Parathyroid adenoma (tissue), 2 donors: ENCODE measurements around the gene SLC1A3.

ENCODE experiments used
- H2AFZ ChIP-seq: fragments of 300-600 bp; sonication (generic); one replicate; pipeline ENCODE4 v1.7.0; 2017; ENCODE audit warnings: antibody characterized with exemption, mild to moderate bottlenecking
- H3K27ac ChIP-seq: fragments of 300-600 bp; sonication (generic); one replicate; pipeline ENCODE4 v1.7.0; 2017
- H3K27me3 ChIP-seq: fragments of 300-600 bp; sonication (generic); one replicate; pipeline ENCODE4 v1.7.0; 2017; ENCODE audit warnings: low read length; ENCODE audit not compliant: control insufficient read depth, insufficient read depth
- H3K36me3 ChIP-seq: fragments of 300-600 bp; sonication (generic); one replicate; pipeline ENCODE4 v1.7.0; 2017; ENCODE audit warnings: low read length; ENCODE audit not compliant: control insufficient read depth, insufficient read depth
- H3K4me1 ChIP-seq: fragments of 300-600 bp; sonication (generic); one replicate; pipeline ENCODE4 v1.7.0; 2017; ENCODE audit warnings: control low read depth
- H3K4me2 ChIP-seq: fragments of 300-600 bp; sonication (generic); one replicate; pipeline ENCODE4 v1.7.0; 2017; ENCODE audit warnings: low read length
- H3K4me3 ChIP-seq: fragments of 300-600 bp; sonication (generic); one replicate; pipeline ENCODE4 v1.7.0; 2017; ENCODE audit warnings: low read depth, low read length
- H3K79me2 ChIP-seq: fragments of 300-600 bp; sonication (generic); one replicate; pipeline ENCODE4 v1.7.0; 2017; ENCODE audit warnings: control low read depth
- H3K9ac ChIP-seq: fragments of 300-600 bp; sonication (generic); one replicate; pipeline ENCODE4 v1.7.0; 2017; ENCODE audit warnings: mild to moderate bottlenecking
- H3K9me3 ChIP-seq: fragments of 300-600 bp; sonication (generic); one replicate; pipeline ENCODE4 v1.7.0; 2017; ENCODE audit warnings: low read length; ENCODE audit not compliant: control insufficient read depth
- TF ChIP-seq, protein P1 (sequence below): fragments of 300-600 bp; sonication (generic); IDR thresholded peaks from one replicate; pipeline ENCODE4 v1.7.0; 2017; ENCODE audit warnings: antibody characterized with exemption, mild to moderate bottlenecking
- donor health status: primary hyperparathyroidism.

Gene SLC1A3

GRCh38 chr5:36654564-36654963 is 48.2 kb downstream of the SLC1A3 start:
- no peak overlapping the region for H3K27ac ChIP-seq
- H3K27me3 ChIP-seq: no peaks in the 10 kb centered on the region
- no peak overlapping the region for H2AFZ ChIP-seq
- H3K9ac ChIP-seq: no peak overlapping the region
- H3K4me2 ChIP-seq: no peak overlapping the region
- TF ChIP-seq, protein P1, sequence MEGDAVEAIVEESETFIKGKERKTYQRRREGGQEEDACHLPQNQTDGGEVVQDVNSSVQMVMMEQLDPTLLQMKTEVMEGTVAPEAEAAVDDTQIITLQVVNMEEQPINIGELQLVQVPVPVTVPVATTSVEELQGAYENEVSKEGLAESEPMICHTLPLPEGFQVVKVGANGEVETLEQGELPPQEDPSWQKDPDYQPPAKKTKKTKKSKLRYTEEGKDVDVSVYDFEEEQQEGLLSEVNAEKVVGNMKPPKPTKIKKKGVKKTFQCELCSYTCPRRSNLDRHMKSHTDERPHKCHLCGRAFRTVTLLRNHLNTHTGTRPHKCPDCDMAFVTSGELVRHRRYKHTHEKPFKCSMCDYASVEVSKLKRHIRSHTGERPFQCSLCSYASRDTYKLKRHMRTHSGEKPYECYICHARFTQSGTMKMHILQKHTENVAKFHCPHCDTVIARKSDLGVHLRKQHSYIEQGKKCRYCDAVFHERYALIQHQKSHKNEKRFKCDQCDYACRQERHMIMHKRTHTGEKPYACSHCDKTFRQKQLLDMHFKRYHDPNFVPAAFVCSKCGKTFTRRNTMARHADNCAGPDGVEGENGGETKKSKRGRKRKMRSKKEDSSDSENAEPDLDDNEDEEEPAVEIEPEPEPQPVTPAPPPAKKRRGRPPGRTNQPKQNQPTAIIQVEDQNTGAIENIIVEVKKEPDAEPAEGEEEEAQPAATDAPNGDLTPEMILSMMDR: no peak
- H3K4me3 ChIP-seq: no peak overlapping the region
- H3K79me2 ChIP-seq: no peaks in the 10 kb centered on the region
- peaks cover 3% of the 10 kb centered on the region for H3K4me1 ChIP-seq
- no peaks in the 10 kb centered on the region for H3K9me3 ChIP-seq
- H3K36me3 ChIP-seq: no peaks in the 10 kb centered on the region

DNA sequence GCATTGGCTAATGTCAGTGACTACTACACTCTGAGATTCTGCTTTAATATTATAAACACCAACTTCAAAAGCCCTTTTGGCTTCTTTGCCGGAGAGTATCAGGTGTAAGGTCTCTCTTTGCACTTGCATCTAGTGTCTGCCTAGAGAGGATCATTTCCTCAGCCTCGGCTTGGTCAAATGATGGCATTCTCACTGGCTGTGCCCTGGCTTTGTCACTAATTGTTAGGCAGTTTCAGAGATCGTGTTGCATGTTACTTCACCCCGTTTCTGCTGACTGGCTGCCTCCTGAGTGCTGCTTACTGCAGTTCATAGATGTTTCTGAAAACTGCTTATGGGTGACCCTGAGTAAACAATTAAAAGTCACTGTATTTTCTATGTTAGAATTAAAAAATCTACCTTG is 48.8 kb downstream of the SLC1A3 start:
- no peaks in the 10 kb centered on the region for H3K36me3 ChIP-seq
- H3K4me3 ChIP-seq: no peak overlapping the region
- H3K27ac ChIP-seq: no peak overlapping the region
- H3K79me2 ChIP-seq: no peaks in the 10 kb centered on the region
- H3K4me1 ChIP-seq: peaks cover 3% of the 10 kb centered on the region
- TF ChIP-seq, protein P1: no peak
- H3K4me2 ChIP-seq: no peak overlapping the region
- no peak overlapping the region for H2AFZ ChIP-seq
- no peaks in the 10 kb centered on the region for H3K27me3 ChIP-seq
- no peak overlapping the region for H3K9ac ChIP-seq
- H3K9me3 ChIP-seq: no peaks in the 10 kb centered on the region

DNA sequence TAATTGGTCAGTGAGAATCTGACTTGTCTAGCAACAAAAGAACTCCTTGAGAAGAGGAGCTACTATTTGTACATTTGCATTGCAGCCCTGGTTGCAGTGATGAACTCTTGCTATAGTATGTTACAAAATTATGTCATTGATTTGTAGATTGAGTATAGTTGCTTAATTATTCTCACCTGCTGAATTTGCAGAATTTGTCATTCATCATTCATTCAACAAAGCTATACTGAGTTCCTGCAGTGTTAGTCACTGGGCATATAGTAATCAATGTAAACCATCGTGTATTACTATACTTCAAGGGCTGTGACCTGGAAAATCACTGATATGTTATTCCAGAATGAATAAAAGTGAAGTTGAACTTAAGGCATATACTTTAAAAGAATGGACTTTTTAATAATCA is 50.1 kb downstream of the SLC1A3 start:
- no peak overlapping the region for H3K4me2 ChIP-seq
- H3K27ac ChIP-seq: no peak overlapping the region
- H3K9me3 ChIP-seq: no peaks in the 10 kb centered on the region
- H3K79me2 ChIP-seq: no peaks in the 10 kb centered on the region
- no peaks in the 10 kb centered on the region for H3K36me3 ChIP-seq
- TF ChIP-seq, protein P1: no peak
- no peak overlapping the region for H2AFZ ChIP-seq
- H3K9ac ChIP-seq: no peak overlapping the region
- peaks cover 3% of the 10 kb centered on the region for H3K4me1 ChIP-seq
- H3K4me3 ChIP-seq: no peak overlapping the region
- no peaks in the 10 kb centered on the region for H3K27me3 ChIP-seq

GRCh38 chr5:36657563-36657995 is 51.2 kb downstream of the SLC1A3 start:
- Histone ChIP-seq H3K9me3 (no peaks in the 10 kb centered on the region), H3K4me3 (no peak overlapping the region), H3K79me2 (no peaks in the 10 kb centered on the region), H3K9ac (no peak overlapping the region), H3K27ac (no peak overlapping the region), H3K4me2 (no peak overlapping the region), H2AFZ (no peak overlapping the region), H3K36me3 (no peaks in the 10 kb centered on the region), H3K4me1 (peaks cover 3% of the 10 kb centered on the region), H3K27me3 (no peaks in the 10 kb centered on the region)
- TF ChIP-seq, protein P1: no peak

DNA sequence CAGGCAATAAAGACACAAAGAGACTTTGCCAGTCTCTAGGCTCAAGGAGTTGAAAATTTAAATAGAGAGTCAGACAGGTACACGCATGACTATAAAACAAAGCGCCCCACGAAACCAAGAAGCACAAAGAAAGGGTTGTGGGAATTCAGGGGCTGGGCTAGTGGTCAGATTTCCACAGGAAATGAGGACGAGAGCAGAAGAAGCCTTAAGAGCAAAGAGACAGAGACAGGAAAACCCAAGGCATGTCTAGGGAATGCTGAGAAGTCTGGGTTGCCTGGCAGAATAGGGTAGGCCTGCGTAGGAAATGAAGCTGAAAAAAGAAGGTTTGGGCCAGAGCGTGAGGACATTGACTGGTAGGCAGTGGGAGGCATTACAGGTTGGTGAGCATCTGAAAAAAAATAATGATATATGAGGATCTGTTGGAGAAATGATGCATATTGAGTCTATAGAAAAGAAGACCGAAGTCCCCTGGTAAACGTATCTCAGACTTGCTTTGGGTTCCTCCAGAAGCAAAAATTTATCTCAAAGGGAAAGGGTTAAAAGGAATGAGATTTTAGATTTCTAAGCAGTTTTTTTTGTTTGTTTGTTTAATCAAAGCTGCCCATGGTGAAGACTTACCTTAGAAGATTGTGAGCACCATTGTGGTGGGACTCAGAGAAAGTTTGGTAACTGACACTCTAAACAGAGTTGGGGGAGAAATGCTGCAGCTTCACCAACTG is 51.8 kb downstream of the SLC1A3 start:
- no peaks in the 10 kb centered on the region for H3K27me3 ChIP-seq
- TF ChIP-seq, protein P1: no peak
- H3K79me2 ChIP-seq: no peaks in the 10 kb centered on the region
- no peak overlapping the region for H3K4me2 ChIP-seq
- H3K4me1 ChIP-seq: peaks cover 3% of the 10 kb centered on the region
- no peak overlapping the region for H3K9ac ChIP-seq
- H3K4me3 ChIP-seq: no peak overlapping the region
- no peak overlapping the region for H2AFZ ChIP-seq
- H3K27ac ChIP-seq: no peak overlapping the region
- no peaks in the 10 kb centered on the region for H3K36me3 ChIP-seq
- no peaks in the 10 kb centered on the region for H3K9me3 ChIP-seq
